Effector CD4-positive, alpha-beta T cell (primary cell): ENCODE data around the gene SLC12A4.
A peak's percentile ranks its signal among the peaks of the same experiment; 100 is the strongest.
"Not testable (repeated sequence)": the region's sequence is repeated elsewhere in the genome, so short reads cannot be mapped to it uniquely, and the experiment has no call there.

Source experiments
- DNase-seq: peaks from one replicate; pipeline ENCODE4 v3.0.0-alpha.2; 2020
- total RNA-seq: gene quantifications from one replicate; lab custom pipeline; 2026; lab: John Stamatoyannopoulos, UW

The SLC12A4 gene
- total RNA-seq = 21.0 reads per million, percentile 48 among the genes with 10 or more reads in this experiment

DNA sequence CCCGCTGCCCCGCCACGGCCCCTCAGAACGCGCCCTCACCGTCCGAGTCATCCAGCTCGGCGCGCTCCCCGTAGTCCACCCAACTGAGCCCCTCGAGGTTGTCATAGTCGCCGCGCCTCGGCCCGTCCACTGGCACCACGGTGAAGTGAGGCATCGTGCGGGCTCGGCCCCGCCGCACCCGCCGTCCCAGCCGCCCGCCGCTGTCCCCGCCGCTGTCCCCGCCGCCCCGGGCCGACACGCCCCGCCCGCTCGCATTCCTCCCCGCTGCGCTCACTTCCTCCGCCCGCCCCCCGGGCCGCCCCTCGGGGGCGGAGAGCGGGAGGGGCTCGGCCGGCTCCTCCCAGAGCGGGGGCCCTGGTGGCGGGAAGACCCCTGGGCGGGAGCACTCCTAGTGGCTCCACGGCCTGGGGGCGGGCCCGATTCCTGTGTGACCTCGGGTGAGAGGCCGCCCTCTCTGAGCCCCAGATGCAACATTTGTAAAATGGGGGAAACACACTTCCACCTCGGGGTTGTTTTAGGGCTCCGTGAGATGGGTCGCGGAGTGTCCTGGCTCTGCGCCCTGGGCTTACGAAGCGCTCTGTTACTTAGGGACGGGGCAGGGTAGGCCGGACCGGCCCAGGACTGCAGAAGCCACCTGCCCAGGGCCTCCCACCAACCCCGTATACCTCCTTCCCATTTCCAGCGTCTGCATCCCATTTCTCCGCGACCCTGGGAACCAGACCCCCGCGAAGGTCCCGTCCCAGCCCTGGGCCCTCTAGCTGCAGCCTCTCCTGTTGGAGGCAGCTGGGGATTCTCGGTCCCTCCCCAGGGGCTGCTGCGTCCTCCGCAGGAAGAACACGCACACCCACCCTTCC, at the start of gene SLC12A4:
SLC12A4 (minus strand) TSS at position 238 of the 854 bp plus-strand sequence; CDS start at position 154, 84 bp downstream.
- DNase-seq = peak; percentile 84

GRCh38 chr16:68015681-68016080, 47.2 kb upstream of the SLC12A4 start, which contains the start of gene DPEP2NB:
Gene DPEP2NB, minus strand, starts transcription at chr16:68015911. Its CDS starts 141 bp downstream, at chr16:68015770.
- no peak for DNase-seq

DNA sequence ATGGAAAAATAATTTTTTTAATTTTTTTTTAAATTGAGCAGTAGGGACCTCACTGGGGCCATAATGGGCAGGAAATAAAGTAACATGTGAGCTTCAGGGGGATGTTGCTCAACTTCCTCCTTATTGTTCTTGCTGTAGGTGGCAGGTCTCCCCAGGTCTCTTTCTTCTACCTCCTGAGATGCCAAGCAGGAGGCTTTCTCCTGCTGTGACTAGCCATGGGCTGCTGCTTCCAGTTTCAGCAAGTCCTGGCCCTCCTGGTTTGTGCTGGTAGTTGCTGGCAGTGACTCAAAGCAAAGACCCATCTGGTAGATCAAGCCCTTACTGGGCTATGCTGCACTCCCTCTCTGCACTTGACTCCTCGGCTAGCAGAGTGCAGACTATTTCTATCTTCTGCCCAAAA, 45.0 kb upstream of the SLC12A4 start:
- no peak for DNase-seq

DNA sequence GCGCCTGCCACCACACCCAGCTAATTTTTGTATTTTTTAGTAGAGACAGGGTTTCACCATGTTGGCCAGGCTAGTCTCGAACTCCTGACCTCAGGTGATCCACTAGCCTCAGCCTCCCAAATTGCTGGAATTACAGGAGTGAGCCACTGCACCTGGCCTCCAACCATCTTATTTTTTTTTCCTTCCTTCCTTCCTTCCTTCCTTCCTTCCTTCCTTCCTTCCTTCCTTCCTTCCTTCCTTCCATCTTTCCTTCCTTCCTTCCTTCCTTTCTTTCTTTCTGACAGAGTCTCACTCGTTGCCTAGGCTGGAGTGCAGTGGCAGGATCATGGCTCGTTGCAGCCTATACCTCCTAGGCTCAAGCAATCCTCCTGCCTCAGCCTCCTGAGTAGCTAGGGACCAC, 41.4 kb upstream of the SLC12A4 start:
- not testable (repeated sequence) for DNase-seq

GRCh38 chr16:68009157-68009735, 40.8 kb upstream of the SLC12A4 start:
- DNase-seq = no peak

- DNase-seq = peak; percentile 28
Measured at GRCh38 chr16:68005786-68006286, 37.4 kb upstream of the SLC12A4 start.

DNA sequence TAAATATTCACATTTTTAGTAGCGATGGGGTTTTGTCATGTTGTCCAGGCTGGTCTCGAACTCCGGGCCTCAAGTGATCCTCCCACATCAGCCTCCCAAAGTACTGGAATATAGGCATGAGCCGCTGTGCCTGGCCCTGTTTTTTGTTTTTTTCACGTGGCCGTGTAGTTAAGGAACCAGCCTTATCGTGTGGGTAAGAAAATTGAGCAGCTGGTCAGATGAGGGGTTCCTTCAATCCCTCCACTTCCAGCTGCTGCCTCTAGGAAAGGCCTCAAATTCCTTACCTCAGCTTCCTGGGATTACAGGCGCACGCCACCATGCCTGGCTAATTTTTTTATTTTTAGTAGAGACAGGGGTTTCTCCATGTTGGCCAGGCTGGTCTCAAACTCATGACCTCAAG, 36.8 kb upstream of the SLC12A4 start:
- no peak for DNase-seq

- no peak for DNase-seq
Measured at GRCh38 chr16:68003031-68003430, 34.6 kb upstream of the SLC12A4 start.

DNA sequence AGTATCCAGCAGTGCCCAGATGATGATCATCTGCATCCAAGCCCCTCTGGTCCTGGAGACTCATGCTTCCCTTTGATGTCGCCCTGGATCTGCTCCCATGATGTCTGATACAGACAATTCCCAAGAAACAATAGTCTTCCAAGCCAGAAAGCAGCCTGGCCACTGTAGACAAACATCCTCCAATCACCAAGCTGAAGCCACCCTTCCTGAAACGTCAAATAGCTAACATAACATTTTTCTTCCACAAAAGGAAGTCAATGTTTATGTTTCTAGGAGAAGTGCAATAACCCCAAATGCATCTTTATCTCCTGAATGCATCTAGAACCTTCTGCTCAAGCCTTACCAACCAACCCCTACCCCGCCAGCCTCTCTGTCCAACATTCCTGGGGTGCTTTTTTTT, 32.0 kb upstream of the SLC12A4 start:
- no peak for DNase-seq

- no peak for DNase-seq
Measured at GRCh38 chr16:67999985-68000384, 31.5 kb upstream of the SLC12A4 start.

GRCh38 chr16:67998779-67999688, 30.6 kb upstream of the SLC12A4 start, which contains the start of gene DPEP2:
Gene DPEP2, minus strand, starts transcription at chr16:67999484. Its CDS starts 6,272 bp downstream, at chr16:67993212.
- DNase-seq = peak; percentile 25

- DNase-seq = not testable (repeated sequence)
Measured at GRCh38 chr16:67998231-67998778, 29.9 kb upstream of the SLC12A4 start.

DNA sequence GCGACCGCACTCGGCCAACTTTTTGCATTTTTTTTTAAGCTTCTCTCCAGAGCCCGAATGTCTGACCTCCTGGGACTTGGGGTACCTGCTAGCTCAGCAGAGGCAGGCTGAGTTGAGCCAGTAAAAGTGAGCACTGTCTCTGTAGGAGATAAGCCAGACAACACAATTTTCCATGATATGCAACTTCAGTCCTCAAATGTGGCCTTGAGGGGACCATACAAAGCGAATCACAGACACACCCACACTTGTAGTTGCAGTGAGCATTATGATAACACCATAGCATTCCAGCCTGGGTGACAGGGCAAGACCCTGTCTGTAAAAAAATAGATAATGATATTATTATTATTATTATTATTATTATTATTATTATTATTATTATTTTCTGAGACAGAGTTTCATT, 28.2 kb upstream of the SLC12A4 start:
- no peak for DNase-seq

DNA sequence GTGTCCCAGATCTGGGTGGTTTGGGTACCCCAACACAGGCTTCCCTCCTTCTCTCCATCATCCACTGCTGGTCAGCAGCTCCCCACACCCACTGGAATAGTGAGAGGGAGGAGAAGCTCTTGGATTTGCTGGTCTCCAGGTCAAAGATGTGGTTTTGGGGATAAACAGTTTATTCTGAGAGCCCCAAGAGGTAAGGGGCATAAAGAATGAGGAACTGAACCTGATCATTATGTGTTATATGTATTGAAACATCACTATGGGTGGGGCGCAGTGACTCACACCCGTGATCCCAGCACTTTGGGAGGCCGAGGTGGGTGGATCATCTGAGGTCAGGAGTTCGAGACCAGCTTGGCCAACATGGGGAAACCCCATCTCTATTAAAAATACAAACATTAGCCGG, 27.0 kb upstream of the SLC12A4 start:
- DNase-seq = no peak

DNA sequence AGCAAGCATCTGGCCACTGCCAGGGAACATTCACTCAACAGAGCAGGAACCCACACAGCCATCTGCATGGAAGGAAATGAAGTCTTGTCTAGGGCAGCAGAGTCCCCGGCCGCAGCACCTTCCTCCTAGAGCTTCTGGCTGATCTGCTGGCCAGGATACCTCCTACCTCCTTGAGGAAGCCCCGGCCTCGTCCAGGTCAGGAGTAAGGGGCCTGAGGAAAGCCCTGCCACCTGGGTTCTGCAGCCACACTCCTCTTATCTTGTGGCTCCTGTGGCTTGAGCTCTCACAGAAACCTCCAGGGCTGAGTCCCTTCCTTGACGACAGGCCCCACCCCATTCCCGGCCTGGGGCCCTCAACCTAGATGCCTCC, 25.6 kb upstream of the SLC12A4 start:
- DNase-seq = not testable (repeated sequence)

- peak; percentile 71 for DNase-seq
Measured at GRCh38 chr16:67993207-67994039, 25.0 kb upstream of the SLC12A4 start.

DNA sequence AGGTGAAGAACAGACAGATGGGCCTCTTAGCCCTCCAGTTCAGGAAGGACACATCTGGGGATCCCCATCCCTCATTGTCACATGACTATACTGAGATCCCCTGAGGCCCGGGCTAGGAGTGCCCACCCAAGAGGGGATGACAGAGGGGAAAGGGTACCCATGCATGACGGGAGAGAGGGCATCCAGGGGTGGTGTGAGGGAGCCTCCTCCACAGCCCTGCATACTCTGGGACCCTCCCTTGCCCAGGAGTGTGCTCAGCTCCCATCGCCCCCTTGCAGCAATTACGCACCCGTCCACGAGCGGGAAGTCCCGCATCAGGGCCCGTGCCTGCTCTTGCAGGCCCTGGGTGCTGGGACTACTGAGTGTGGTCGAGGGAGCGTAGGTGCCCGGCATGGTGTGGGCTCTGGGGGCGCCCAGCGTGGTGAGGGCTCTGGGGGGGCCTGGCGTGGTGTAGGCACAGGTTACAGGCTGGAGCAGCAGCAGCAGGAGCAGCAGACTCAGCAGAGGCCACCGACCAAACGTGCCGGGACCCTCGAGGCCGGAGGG, 24.3 kb upstream of the SLC12A4 start:
- DNase-seq = no peak

- DNase-seq = no peak
Measured at GRCh38 chr16:67990018-67990386, 21.6 kb upstream of the SLC12A4 start.

DNA sequence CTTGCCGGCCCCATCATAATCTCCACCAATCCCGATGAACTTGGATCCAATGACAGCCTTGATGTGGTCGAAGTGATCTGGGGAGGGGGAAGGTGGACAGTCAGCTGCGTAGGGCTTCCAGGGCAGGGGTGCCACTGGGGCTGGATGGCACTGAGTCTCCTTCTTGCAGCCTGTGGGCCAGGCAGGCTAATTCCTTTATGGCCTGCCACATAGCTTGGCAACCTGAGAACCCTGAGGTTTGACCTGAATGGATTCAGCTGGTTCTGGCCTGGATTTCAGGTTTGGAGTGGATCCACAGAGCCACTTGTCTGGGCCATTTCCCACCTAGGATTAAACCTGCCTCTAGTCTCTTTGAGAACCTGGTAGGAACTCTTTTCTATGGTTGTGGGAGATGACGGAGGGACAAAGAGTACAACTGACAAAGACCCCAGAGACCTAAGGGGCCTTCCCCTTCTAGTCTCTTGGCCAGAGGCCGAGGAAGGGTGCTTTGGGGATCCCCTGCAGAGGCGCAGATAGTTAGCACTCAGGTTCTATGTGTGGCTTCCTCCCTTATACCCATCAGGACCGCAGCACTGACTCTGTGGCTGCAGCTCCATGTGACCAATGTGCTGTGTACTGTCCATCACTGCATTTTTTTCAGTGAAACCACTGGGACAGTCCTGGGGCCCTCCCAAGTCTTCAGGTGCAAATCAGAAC, 21.0 kb upstream of the SLC12A4 start:
- DNase-seq = no peak

- DNase-seq = no peak
Measured at GRCh38 chr16:67988675-67989074, 20.2 kb upstream of the SLC12A4 start.
